WERI-Rb-1 (cell line): ENCODE measurements around the gene NFKBIB.
A peak's percentile ranks its signal among the peaks of the same experiment; 100 is the strongest.

ENCODE experiments used
- DNase-seq: peaks from one replicate; pipeline ENCODE4 v3.0.0-alpha.2; 2020
- H3K27ac ChIP-seq: fragments of 250-450 bp; sonication (Bioruptor Pico); 2 replicates; pipeline ENCODE4 v1.5.1; 2020; ENCODE audit warnings: mild to moderate bottlenecking, moderate library complexity
- H3K27me3 ChIP-seq: fragments of 250-450 bp; sonication (Bioruptor Pico); 2 replicates; pipeline ENCODE4 v1.5.1; 2021; ENCODE audit warnings: mild to moderate bottlenecking, low read depth, moderate library complexity; ENCODE audit not compliant: insufficient read depth, severe bottlenecking
- H3K36me3 ChIP-seq: fragments of 250-450 bp; sonication (Bioruptor Pico); 2 replicates; pipeline ENCODE4 v1.5.1; 2020; ENCODE audit warnings: mild to moderate bottlenecking, moderate library complexity
- H3K4me3 ChIP-seq: 2 replicates; pipeline ENCODE4 v1.5.1; 2011; ENCODE audit warnings: low read depth, mild to moderate bottlenecking, control low read depth, low read length
- H3K9me3 ChIP-seq: fragments of 250-450 bp; sonication (Bioruptor Pico); 2 replicates; pipeline ENCODE4 v1.5.1; 2021; ENCODE audit warnings: mild to moderate bottlenecking, moderate library complexity; ENCODE audit not compliant: severe bottlenecking
- CTCF ChIP-seq: IDR thresholded peaks from 2 replicates; pipeline ENCODE4 v1.5.1; 2011; ENCODE audit warnings: low read depth, mild to moderate bottlenecking, control low read depth, inconsistent platforms, low read length

Gene NFKBIB

GRCh38 chr19:38915329-38916321 lies 15.9 kb downstream of the NFKBIB start:
- H3K4me3 ChIP-seq, result no peak overlapping the region
- no peaks in the 10 kb centered on the region for H3K27me3 ChIP-seq
- DNase-seq, result no peak
- no peaks in the 10 kb centered on the region; the same call in 1 of the 2 replicates for H3K36me3 ChIP-seq
- no peak overlapping the region for H3K27ac ChIP-seq
- no peak for TF ChIP-seq CTCF
- H3K9me3 ChIP-seq, result no peaks in the 10 kb centered on the region

GRCh38 chr19:38917516-38917915 lies 17.7 kb downstream of the NFKBIB start:
- H3K4me3 ChIP-seq, result no peak overlapping the region
- peaks cover 12% of the 10 kb centered on the region for H3K36me3 ChIP-seq
- no peak overlapping the region for H3K27ac ChIP-seq
- no peaks in the 10 kb centered on the region for H3K27me3 ChIP-seq
- no peak for DNase-seq
- H3K9me3 ChIP-seq, result no peaks in the 10 kb centered on the region
- no peak for TF ChIP-seq CTCF

- Histone ChIP-seq H3K4me3 (no peak overlapping the region), H3K36me3 (peaks cover 13% of the 10 kb centered on the region), H3K9me3 (no peaks in the 10 kb centered on the region), H3K27me3 (no peaks in the 10 kb centered on the region), H3K27ac (no peak overlapping the region)
- TF ChIP-seq CTCF, result peak; percentile 49
- peak; percentile 77 for DNase-seq
Observed at GRCh38 chr19:38917921-38918491, 18.2 kb downstream of the NFKBIB start.

- Histone ChIP-seq H3K27me3 (no peaks in the 10 kb centered on the region), H3K9me3 (no peaks in the 10 kb centered on the region), H3K27ac (no peak overlapping the region), H3K36me3 (peaks cover 13% of the 10 kb centered on the region), H3K4me3 (no peak overlapping the region)
- no peak for DNase-seq
- TF ChIP-seq CTCF, result no peak
Observed at GRCh38 chr19:38918526-38918925, 18.8 kb downstream of the NFKBIB start.

GRCh38 chr19:38919837-38920601 lies 20.2 kb downstream of the NFKBIB start:
- DNase-seq, result no peak
- TF ChIP-seq CTCF, result no peak
- Histone ChIP-seq H3K4me3 (no peak overlapping the region), H3K36me3 (peaks cover 22% of the 10 kb centered on the region), H3K27ac (no peak overlapping the region), H3K27me3 (no peaks in the 10 kb centered on the region), H3K9me3 (no peaks in the 10 kb centered on the region)
